GM21619 (cell line): ENCODE results near the gene TXNDC11.

Source experiments
- ATAC-seq: cut with Tn5 transposase; IDR thresholded peaks from one replicate; pipeline ENCODE4 v1.9.1; 2021; ENCODE audit not compliant: unreplicated experiment

The TXNDC11 gene

GRCh38 chr16:11755022-11755760 is 12.5 kb upstream of the TXNDC11 start:
- no peak for ATAC-seq

- ATAC-seq = no peak
Observed at GRCh38 chr16:11752856-11753255, 10.2 kb upstream of the TXNDC11 start.

GRCh38 chr16:11750056-11750455 is 7.4 kb upstream of the TXNDC11 start:
- no peak for ATAC-seq

- no peak for ATAC-seq
Observed at GRCh38 chr16:11748404-11749254, 6.0 kb upstream of the TXNDC11 start.

GRCh38 chr16:11747949-11748403 is 5.3 kb upstream of the TXNDC11 start:
- no peak for ATAC-seq

- ATAC-seq = no peak
Observed at GRCh38 chr16:11744075-11744470, 1.4 kb upstream of the TXNDC11 start.

- no peak for ATAC-seq
Observed at GRCh38 chr16:11743308-11744074, 834 bp upstream of the TXNDC11 start.

- ATAC-seq = peak; percentile 25
Observed at GRCh38 chr16:11742093-11742535, 543 bp downstream of the TXNDC11 start.

- no peak for ATAC-seq
Observed at GRCh38 chr16:11740567-11740966, 2.1 kb downstream of the TXNDC11 start.

- no peak for ATAC-seq
Observed at GRCh38 chr16:11738742-11739544, 3.7 kb downstream of the TXNDC11 start.

- ATAC-seq = no peak
Observed at GRCh38 chr16:11737713-11738112, 4.9 kb downstream of the TXNDC11 start.

- ATAC-seq = no peak
Observed at GRCh38 chr16:11736903-11737302, 5.8 kb downstream of the TXNDC11 start.

GRCh38 chr16:11735787-11736186 is 6.9 kb downstream of the TXNDC11 start:
- ATAC-seq = no peak

GRCh38 chr16:11734653-11735043 is 8.0 kb downstream of the TXNDC11 start:
- ATAC-seq = no peak

GRCh38 chr16:11734025-11734652 is 8.5 kb downstream of the TXNDC11 start:
- no peak for ATAC-seq

- ATAC-seq = no peak
Observed at GRCh38 chr16:11731222-11731621, 11.4 kb downstream of the TXNDC11 start.

GRCh38 chr16:11729787-11730186 is 12.9 kb downstream of the TXNDC11 start:
- no peak for ATAC-seq

GRCh38 chr16:11727796-11728543 is 14.7 kb downstream of the TXNDC11 start:
- peak; percentile 62 for ATAC-seq

GRCh38 chr16:11726008-11726407 is 16.6 kb downstream of the TXNDC11 start:
- ATAC-seq = no peak
